Stomach smooth muscle (tissue), 2 donors: ENCODE data around the gene TMEM170B.

ENCODE experiments used
- H3K27ac ChIP-seq: one replicate; pipeline ENCODE4 v1.7.0; 2013; ENCODE audit warnings: mild to moderate bottlenecking, low read length, inconsistent platforms
- H3K27me3 ChIP-seq, 2 donors: one replicate each; pipeline ENCODE4 v1.7.0; 2013; ENCODE audit warnings: low read length in 2 of 2; ENCODE audit not compliant: insufficient read depth in 2 of 2, control insufficient read depth in 1 of 2
- H3K36me3 ChIP-seq, 2 donors: one replicate each; pipeline ENCODE4 v1.7.0; 2013; ENCODE audit warnings: low read length in 2 of 2; ENCODE audit not compliant: control insufficient read depth in 2 of 2, insufficient read depth in 2 of 2
- H3K4me1 ChIP-seq: one replicate; pipeline ENCODE4 v1.7.0; 2013; ENCODE audit warnings: low read length; ENCODE audit not compliant: control insufficient read depth, insufficient read depth
- H3K4me3 ChIP-seq, 2 donors: one replicate each; pipeline ENCODE4 v1.7.0; 2013; ENCODE audit warnings: low read length in 2 of 2
- H3K9ac ChIP-seq, 2 donors: one replicate each; pipeline ENCODE4 v1.7.0; 2013; ENCODE audit warnings: low read length in 2 of 2, mild to moderate bottlenecking in 1 of 2
- H3K9me3 ChIP-seq, 2 donors: one replicate each; pipeline ENCODE4 v1.7.0; 2013; ENCODE audit warnings: low read length in 2 of 2; ENCODE audit not compliant: control insufficient read depth in 2 of 2
- donor health status: healthy.
- donor health status: Pancreatic carcinoma.

The TMEM170B gene

DNA sequence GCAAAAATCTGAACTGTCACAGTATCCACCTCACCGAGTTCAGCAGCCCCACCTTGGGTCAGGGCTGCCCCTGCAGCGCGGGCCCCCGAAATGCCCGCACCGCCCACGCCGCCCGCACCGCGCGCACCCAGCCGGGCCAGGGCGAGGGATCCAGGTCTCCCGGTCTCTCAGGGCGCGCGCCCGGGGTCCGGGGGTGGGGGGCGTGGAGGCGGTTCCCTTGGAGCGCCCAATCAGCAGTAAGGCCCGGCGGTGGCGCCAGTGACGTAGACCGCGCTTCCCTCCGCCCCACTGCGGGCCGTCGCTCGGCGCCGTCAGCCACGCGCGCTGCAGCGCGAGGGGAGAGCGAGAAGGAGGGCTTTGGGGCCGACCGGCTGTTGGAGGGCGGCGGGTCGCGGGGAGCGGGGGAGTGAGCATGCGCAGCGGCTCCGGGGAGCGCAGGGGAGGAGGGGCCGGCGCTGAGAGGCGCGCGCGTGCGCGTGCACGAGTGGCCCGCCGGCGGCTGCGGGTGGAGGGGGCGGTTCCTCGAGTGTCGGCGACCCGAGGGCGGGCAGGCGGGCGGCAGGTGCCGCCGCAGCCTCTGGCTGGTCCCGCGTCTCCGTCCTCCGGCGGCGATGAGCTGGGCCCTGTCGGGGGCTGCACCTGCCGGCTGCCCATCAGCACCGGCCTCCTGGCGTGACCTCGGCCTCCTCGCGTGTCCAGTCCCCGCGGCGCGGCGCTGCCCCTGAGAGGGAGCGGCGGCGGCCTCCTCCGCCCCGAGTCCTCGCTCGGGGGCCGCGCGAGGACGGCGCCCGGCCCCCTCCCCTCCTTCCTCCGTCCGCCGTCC, at the start of gene TMEM170B:
TSS of gene TMEM170B (plus strand) at position 521 of the 823 bp plus-strand sequence. CDS start 529 bp downstream, outside the sequence.
- H3K4me1 ChIP-seq: peaks cover 8% of the 10 kb centered on the region
- H3K9me3 ChIP-seq: no peaks in the 10 kb centered on the region
- no peaks in the 10 kb centered on the region for H3K36me3 ChIP-seq
- no peaks in the 10 kb centered on the region for H3K27me3 ChIP-seq
- peak within 1 kb of the TSS; percentile 66 to 72 for H3K9ac ChIP-seq
- peak within 1 kb of the TSS; percentile 79 for H3K4me3 ChIP-seq
- H3K27ac ChIP-seq: peak within 1 kb of the TSS; percentile 69

DNA sequence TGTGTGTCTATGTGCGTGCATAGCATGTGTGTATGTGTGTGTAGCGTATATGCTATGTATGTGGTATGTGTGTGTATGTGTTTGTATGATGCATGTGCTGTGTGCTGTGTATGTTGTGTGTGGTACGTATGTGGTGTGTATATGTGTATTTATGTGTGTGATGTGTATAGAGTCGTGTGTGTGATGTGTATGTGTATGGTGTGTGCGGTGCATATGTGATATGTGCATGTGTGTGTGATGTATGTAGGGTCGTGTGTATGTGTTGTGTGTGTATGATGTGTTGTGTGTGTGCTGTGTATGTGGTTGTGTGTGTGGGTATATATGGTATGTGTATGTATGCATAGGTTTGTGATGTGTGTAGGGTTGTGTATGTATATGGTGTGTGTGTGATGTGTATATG, 46.6 kb upstream of the TMEM170B start:
- Histone ChIP-seq H3K36me3 (no peaks in the 10 kb centered on the region), H3K27me3 (peaks cover 0 to 2% of the 10 kb centered on the region in 2 donors), H3K4me3 (no peak overlapping the region), H3K9ac (no peak overlapping the region), H3K9me3 (no peaks in the 10 kb centered on the region), H3K27ac (no peak overlapping the region), H3K4me1 (peaks cover 5% of the 10 kb centered on the region)

DNA sequence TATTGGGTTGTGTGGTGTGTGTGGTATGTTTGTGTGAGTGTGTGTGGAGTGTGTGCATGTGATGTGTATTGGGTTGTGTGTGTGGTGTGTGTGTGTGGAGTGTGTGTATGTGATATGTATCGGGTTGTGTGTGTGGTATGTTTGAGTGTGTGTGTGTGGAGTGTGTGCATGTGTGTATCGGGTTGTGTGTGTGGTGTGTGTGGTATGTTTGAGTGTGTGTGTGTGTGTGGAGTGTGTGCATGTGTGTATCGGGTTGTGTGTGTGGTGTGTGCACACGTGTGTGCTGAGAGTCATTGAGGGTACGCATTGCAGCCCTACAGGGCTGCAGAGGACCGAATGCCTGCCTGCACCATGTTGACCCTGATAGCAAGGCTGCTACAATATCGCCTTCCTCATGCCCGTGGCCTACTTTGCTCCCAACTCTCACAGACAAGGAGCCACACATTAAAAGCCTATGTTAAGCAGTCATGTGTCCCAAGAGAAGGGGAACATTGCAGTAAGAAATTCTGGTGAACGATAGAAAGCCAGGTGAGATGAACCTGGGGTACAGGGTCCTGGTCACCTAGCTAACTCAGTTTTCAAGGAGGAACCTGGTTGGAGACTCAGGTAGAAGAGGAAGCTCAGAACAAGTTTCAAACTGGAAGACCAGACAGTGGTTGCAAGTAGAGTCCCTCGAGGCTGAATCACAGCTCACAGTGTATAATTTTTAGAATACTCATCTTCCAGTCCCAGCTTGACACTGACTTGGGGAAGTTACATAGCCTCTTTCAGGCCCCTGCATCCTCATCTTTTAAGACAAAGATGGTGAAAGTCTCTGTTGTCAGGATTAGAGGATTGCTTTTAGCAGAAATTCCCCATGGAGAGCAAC, 45.7 kb upstream of the TMEM170B start:
- Histone ChIP-seq H3K27ac (no peak overlapping the region), H3K9me3 (no peaks in the 10 kb centered on the region), H3K9ac (no peak overlapping the region), H3K36me3 (no peaks in the 10 kb centered on the region), H3K4me1 (peaks cover 8% of the 10 kb centered on the region), H3K4me3 (no peak overlapping the region), H3K27me3 (peaks cover 0 to 2% of the 10 kb centered on the region in 2 donors)

DNA sequence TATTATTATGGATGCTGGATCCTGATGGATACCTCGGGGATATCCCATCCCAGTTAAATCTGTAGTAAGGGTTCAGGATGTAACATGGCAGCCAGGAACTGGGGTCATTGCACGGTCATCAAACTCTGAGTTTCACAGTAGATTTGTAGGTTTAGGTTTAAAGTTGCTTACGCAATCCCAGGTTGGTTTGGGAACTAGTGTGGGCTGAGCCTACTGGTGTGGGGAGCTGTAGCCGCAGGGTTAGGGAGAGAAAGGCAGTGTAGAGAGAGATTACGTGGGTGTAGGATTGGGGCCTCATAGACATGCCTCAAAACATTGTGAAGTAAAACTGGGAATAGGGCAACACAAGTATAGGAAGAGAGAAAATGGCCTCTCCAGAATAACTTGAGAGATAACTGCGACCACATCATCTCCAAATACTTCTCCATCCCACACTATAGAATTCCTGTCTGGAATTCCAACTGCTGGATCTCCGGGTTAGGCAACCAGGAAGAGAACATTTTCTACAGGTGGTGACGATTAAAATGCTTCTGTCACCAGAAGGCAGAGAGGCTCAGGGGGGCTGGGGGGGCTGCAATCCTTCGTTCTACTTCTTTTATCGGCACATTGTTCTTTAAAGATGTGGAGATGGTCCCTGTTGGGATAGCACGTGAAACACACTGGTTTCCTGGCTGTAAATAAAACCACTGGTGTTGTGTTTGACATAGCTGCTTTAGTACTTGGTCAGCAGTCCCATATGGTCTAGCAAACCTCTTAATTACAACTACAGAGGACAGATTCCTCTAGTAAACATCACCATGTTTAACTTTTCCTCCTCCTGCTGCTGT, 44.9 kb upstream of the TMEM170B start:
- Histone ChIP-seq H3K36me3 (no peaks in the 10 kb centered on the region), H3K27ac (no peak overlapping the region), H3K4me1 (peaks cover 8% of the 10 kb centered on the region), H3K9ac (no peak overlapping the region), H3K4me3 (no peak overlapping the region), H3K9me3 (no peaks in the 10 kb centered on the region), H3K27me3 (peaks cover 0 to 2% of the 10 kb centered on the region in 2 donors)

- Histone ChIP-seq H3K9me3 (no peaks in the 10 kb centered on the region), H3K4me3 (no peak overlapping the region), H3K4me1 (peaks cover 8% of the 10 kb centered on the region), H3K27me3 (peaks cover 0 to 2% of the 10 kb centered on the region in 2 donors), H3K9ac (no peak overlapping the region), H3K36me3 (no peaks in the 10 kb centered on the region), H3K27ac (no peak overlapping the region)
Measured at GRCh38 chr6:11493974-11494373, 43.6 kb upstream of the TMEM170B start.

DNA sequence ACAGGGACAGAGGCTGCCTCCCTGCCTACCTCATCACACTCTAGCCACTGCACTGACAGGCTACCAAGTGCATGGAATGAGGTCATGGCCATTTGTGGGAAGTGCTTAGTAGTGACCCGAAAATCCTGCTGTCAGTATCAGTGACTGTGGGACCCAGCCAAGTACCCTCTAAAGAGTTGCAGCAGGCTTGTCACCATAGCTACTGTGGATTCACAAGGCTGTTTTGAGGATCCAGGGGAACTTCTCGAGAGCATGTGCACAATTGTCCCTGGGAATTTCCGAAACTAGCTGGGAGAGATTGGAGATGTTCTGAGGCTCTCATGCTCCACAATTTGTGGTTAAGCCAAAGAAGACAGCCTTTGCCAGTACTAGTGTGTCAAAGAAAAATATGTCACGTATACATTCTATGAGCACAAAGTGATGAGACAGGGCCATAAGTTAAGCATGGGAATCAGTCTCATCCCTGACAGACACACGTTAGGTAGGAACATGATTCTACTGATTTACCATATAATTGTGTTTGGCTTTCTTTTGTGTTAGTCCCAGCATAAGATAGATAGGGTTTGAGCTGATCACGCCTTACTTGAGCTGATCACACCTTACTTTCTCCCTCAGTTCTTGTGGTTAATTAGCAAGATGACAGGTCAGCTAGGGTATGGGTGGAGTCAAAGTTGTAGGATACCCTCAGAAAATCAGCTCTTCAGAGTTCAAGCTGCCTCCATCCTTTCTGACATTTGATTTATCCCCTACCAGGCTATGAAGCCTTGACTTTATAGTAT, 42.6 kb upstream of the TMEM170B start:
- Histone ChIP-seq H3K9me3 (no peaks in the 10 kb centered on the region), H3K4me1 (peaks cover 8% of the 10 kb centered on the region), H3K27ac (no peak overlapping the region), H3K4me3 (no peak overlapping the region), H3K36me3 (no peaks in the 10 kb centered on the region), H3K27me3 (peaks cover 0 to 2% of the 10 kb centered on the region in 2 donors), H3K9ac (no peak overlapping the region)

- Histone ChIP-seq H3K36me3 (no peaks in the 10 kb centered on the region), H3K27ac (no peak overlapping the region), H3K27me3 (peaks cover 0 to 2% of the 10 kb centered on the region in 2 donors), H3K9ac (peak overlapping the region in 1 of 2 donors; percentile 4), H3K9me3 (peaks cover 0 to 4% of the 10 kb centered on the region in 2 donors), H3K4me1 (peaks cover 8% of the 10 kb centered on the region), H3K4me3 (peak overlapping the region in 1 of 2 donors; percentile 39)
Measured at GRCh38 chr6:11495565-11496145, 41.9 kb upstream of the TMEM170B start.

GRCh38 chr6:11496152-11497060, 41.1 kb upstream of the TMEM170B start:
- Histone ChIP-seq H3K27me3 (no peaks in the 10 kb centered on the region), H3K36me3 (no peaks in the 10 kb centered on the region), H3K27ac (no peak overlapping the region), H3K4me3 (peak overlapping the region in 1 of 2 donors; percentile 39), H3K9ac (peak overlapping the region in 1 of 2 donors; percentile 4), H3K9me3 (peaks cover 0 to 4% of the 10 kb centered on the region in 2 donors), H3K4me1 (peaks cover 8% of the 10 kb centered on the region)

GRCh38 chr6:11497107-11497506, 40.4 kb upstream of the TMEM170B start:
- Histone ChIP-seq H3K4me3 (no peak overlapping the region), H3K9ac (no peak overlapping the region), H3K4me1 (peaks cover 8% of the 10 kb centered on the region), H3K27me3 (no peaks in the 10 kb centered on the region), H3K27ac (no peak overlapping the region), H3K36me3 (no peaks in the 10 kb centered on the region), H3K9me3 (peaks cover 0 to 4% of the 10 kb centered on the region in 2 donors)
